IMR-90 (cell line): ENCODE measurements around the gene TESK2. TPM values are rescaled to one million over a fixed set of nuclear protein-coding genes. Genes with fewer than 3 reads are reported as not detected.

Source experiments
- ATAC-seq: fragments of 200-7000 bp; cut with Tn5 transposase; 2 replicates; pipeline ENCODE4 v1.9.1; 2020; ENCODE audit warnings: low read depth, mild to moderate bottlenecking, moderate library complexity
- BruUV-seq: library from RNA; stranded (reverse); fragments of 400-500 nt; replicated peaks from 2 replicates; lab custom pipeline; 2021; lab: Mats Ljungman, UMichigan
- CTCF ChIA-PET: fragments of 300-600 bp; formaldehyde crosslinking; extraction: SDS; loops from one replicate; lab custom pipeline; 2021; ENCODE audit warnings: antibody characterized with exemption; lab: Yijun Ruan, JAX
- POLR2A ChIA-PET: fragments of 300-600 bp; sonication (Branson Sonifier 250); formaldehyde crosslinking; loops from one replicate; lab custom pipeline; 2022; ENCODE audit warnings: antibody characterized with exemption; ENCODE audit not compliant: unreplicated experiment; lab: Charles Lee
- DNase-seq: peaks from one replicate; pipeline ENCODE4 v3.0.0; 2013
- H2AFZ ChIP-seq: replicated peaks from 2 replicates; pipeline ENCODE3; 2013; ENCODE audit warnings: low read length, mild to moderate bottlenecking; ENCODE audit not compliant: poor library complexity
- H2AK5ac ChIP-seq: 2 replicates; pipeline ENCODE4 v1.6.1; 2013; ENCODE audit warnings: low read depth, low read length, inconsistent platforms
- H2AK9ac ChIP-seq: replicated peaks from 2 replicates; pipeline ENCODE3; 2013; ENCODE audit warnings: mild to moderate bottlenecking, low read depth, low read length, moderate library complexity; ENCODE audit not compliant: poor library complexity
- H2BK120ac ChIP-seq: 2 replicates; pipeline ENCODE4 v1.6.1; 2013; ENCODE audit warnings: low read depth, low read length, inconsistent platforms
- H2BK15ac ChIP-seq: 3 replicates; pipeline ENCODE4 v1.6.1; 2013; ENCODE audit warnings: low read depth, low read length, inconsistent platforms
- H2BK20ac ChIP-seq: 2 replicates; pipeline ENCODE4 v1.6.1; 2013; ENCODE audit warnings: low read depth, mild to moderate bottlenecking, inconsistent platforms, low read length, moderate library complexity
- H2BK5ac ChIP-seq: 2 replicates; pipeline ENCODE4 v1.6.1; 2013; ENCODE audit warnings: mild to moderate bottlenecking, low read depth, low read length, inconsistent platforms; ENCODE audit not compliant: poor library complexity, severe bottlenecking
- H3K14ac ChIP-seq: replicated peaks from 2 replicates; pipeline ENCODE4 v1.6.1; 2013; ENCODE audit warnings: low read depth, low read length, inconsistent platforms
- H3K18ac ChIP-seq: 2 replicates; pipeline ENCODE4 v1.6.1; 2013; ENCODE audit warnings: low read depth, low read length, control low read depth
- H3K23ac ChIP-seq: 2 replicates; pipeline ENCODE4 v1.6.1; 2013; ENCODE audit warnings: low read depth, low read length, inconsistent platforms
- H3K27ac ChIP-seq: 2 replicates; pipeline ENCODE4 v1.5.1; 2013; ENCODE audit warnings: mild to moderate bottlenecking, control low read depth, low read length; ENCODE audit not compliant: insufficient read depth
- H3K27me3 ChIP-seq: 2 replicates; pipeline ENCODE4 v1.6.1; 2013; ENCODE audit warnings: low read length; ENCODE audit not compliant: control insufficient read depth, insufficient read depth
- H3K36me3 ChIP-seq: 2 replicates; pipeline ENCODE4 v1.6.1; 2013; ENCODE audit warnings: low read length, mixed read lengths; ENCODE audit not compliant: control insufficient read depth, insufficient read depth
- H3K4ac ChIP-seq: 2 replicates; pipeline ENCODE4 v1.6.1; 2013; ENCODE audit warnings: low read depth, low read length, inconsistent platforms
- H3K4me1 ChIP-seq: 2 replicates; pipeline ENCODE4 v1.6.1; 2013; ENCODE audit warnings: low read length, mixed read lengths; ENCODE audit not compliant: control insufficient read depth, insufficient read depth
- H3K4me2 ChIP-seq: 2 replicates; pipeline ENCODE4 v1.6.1; 2013; ENCODE audit warnings: low read depth, mild to moderate bottlenecking, control low read depth, low read length, moderate library complexity
- H3K4me3 ChIP-seq: 2 replicates; pipeline ENCODE4 v1.5.1; 2013; ENCODE audit warnings: low read depth, mild to moderate bottlenecking, control low read depth, low read length, moderate library complexity; ENCODE audit not compliant: insufficient read depth
- H3K56ac ChIP-seq: 2 replicates; pipeline ENCODE4 v1.6.1; 2013; ENCODE audit warnings: low read length, inconsistent platforms; ENCODE audit not compliant: insufficient read depth; ENCODE audit errors: extremely low read depth
- H3K79me1 ChIP-seq, 2 experiments: 2 replicates each; pipeline ENCODE4 v1.6.1; 2013; ENCODE audit warnings: low read length in 2 of 2, inconsistent platforms in 1 of 2, low read depth in 1 of 2
- H3K9ac ChIP-seq: 2 replicates; pipeline ENCODE4 v1.6.1; 2013; ENCODE audit warnings: low read depth, low read length, control low read depth
- H3K9me1 ChIP-seq: 2 replicates; pipeline ENCODE4 v1.6.1; 2013; ENCODE audit warnings: low read length, inconsistent platforms; ENCODE audit not compliant: insufficient read depth
- H3K9me3 ChIP-seq: 2 replicates; pipeline ENCODE4 v1.6.1; 2013; ENCODE audit warnings: low read length; ENCODE audit not compliant: control insufficient read depth, insufficient read depth
- H4K20me1 ChIP-seq: 2 replicates; pipeline ENCODE4 v1.6.1; 2013; ENCODE audit warnings: low read length, inconsistent platforms; ENCODE audit not compliant: insufficient read depth
- H4K5ac ChIP-seq: 2 replicates; pipeline ENCODE4 v1.6.1; 2013; ENCODE audit warnings: mild to moderate bottlenecking, low read depth, low read length, control low read depth
- H4K8ac ChIP-seq, 2 experiments: 2 replicates each; pipeline ENCODE4 v1.6.1; 2013; ENCODE audit warnings: low read depth in 2 of 2, low read length in 2 of 2, control low read depth in 1 of 2, inconsistent platforms in 1 of 2
- H4K91ac ChIP-seq: 2 replicates; pipeline ENCODE4 v1.6.1; 2013; ENCODE audit warnings: low read depth, low read length, inconsistent platforms; ENCODE audit not compliant: insufficient read depth
- BHLHE40 ChIP-seq: fragments of 150-350 bp; IDR thresholded peaks from 2 replicates; pipeline ENCODE4 v1.6.1; 2016; ENCODE audit warnings: mild to moderate bottlenecking, low read depth, low read length
- CEBPB ChIP-seq: IDR thresholded peaks from 2 replicates; pipeline ENCODE4 v1.6.1; 2012; ENCODE audit warnings: low read depth, low read length, improper control_type of control experiment
- CHD1 ChIP-seq: IDR thresholded peaks from 2 replicates; pipeline ENCODE4 v1.6.1; 2012; ENCODE audit warnings: low read depth, low read length, improper control_type of control experiment
- CTCF ChIP-seq: conservative IDR thresholded peaks from 2 replicates; pipeline ENCODE4 v1.5.1; 2012; ENCODE audit warnings: mild to moderate bottlenecking, low read depth, low read length, improper control_type of control experiment
- FOS ChIP-seq: fragments of 150-350 bp; IDR thresholded peaks from 2 replicates; pipeline ENCODE4 v1.6.1; 2016; ENCODE audit warnings: low read depth, low read length
- MAFK ChIP-seq: IDR thresholded peaks from 2 replicates; pipeline ENCODE4 v1.6.1; 2012; ENCODE audit warnings: low read depth, low read length, improper control_type of control experiment
- MAZ ChIP-seq: IDR thresholded peaks from 2 replicates; pipeline ENCODE4 v1.6.1; 2012; ENCODE audit warnings: low read depth, mild to moderate bottlenecking, low read length, improper control_type of control experiment, moderate library complexity, borderline replicate concordance
- POLR2A ChIP-seq: IDR thresholded peaks from 2 replicates; pipeline ENCODE4 v1.6.1; 2012; ENCODE audit warnings: mild to moderate bottlenecking, low read depth, low read length
- RAD21 ChIP-seq: IDR thresholded peaks from 2 replicates; pipeline ENCODE4 v1.6.1; 2012; ENCODE audit warnings: low read length, improper control_type of control experiment
- RCOR1 ChIP-seq: IDR thresholded peaks from 2 replicates; pipeline ENCODE4 v1.6.1; 2012; ENCODE audit warnings: mild to moderate bottlenecking, low read length, improper control_type of control experiment; ENCODE audit not compliant: insufficient replicate concordance
- SMC3 ChIP-seq: fragments of 150-350 bp; IDR thresholded peaks from 2 replicates; pipeline ENCODE4 v1.6.1; 2016; ENCODE audit warnings: low read depth, mild to moderate bottlenecking, antibody characterized with exemption, low read length, moderate library complexity
- WGBS, 2 experiments: methylation state at CpG; one replicate each; pipeline versions ENCODE4 v1.1.5 to v1.1.7; 2013; ENCODE audit warnings: missing lambda C conversion rate in 2 of 2; ENCODE audit not compliant: insufficient read length in 1 of 2; ENCODE audit errors: extremely low coverage in 2 of 2; 5-methylcytosine and 5-hydroxymethylcytosine counted together
- dilution Hi-C: fragments of 300-500 bp; cut with HindIII; formaldehyde crosslinking; loops from one replicate; pipeline ENCODE4 v1.14.3; 2018; ENCODE audit warnings: low sequenced_read_pairs; ENCODE audit not compliant: unreplicated experiment
- in situ Hi-C: fragments of 300-500 bp; cut with MboI; formaldehyde crosslinking; loops from 3 replicates; pipeline ENCODE4 v1.14.3; 2019; ENCODE audit warnings: low sequenced_read_pairs, inconsistent platforms, mixed read lengths
- intact Hi-C: fragments of 100-400 bp; cut with micrococcal nuclease; formaldehyde crosslinking; loops from 2 replicates; pipeline ENCODE4 v1.10.0; 2022
- polyA plus RNA-seq, 3 experiments: library from polyadenylated mRNA; depleted of rRNA; stranded (reverse); fragments of >200 nt; gene quantifications; 2 replicates each; pipeline ENCODE4 v1.2.3, GENCODE V29; 2012; ENCODE audit warnings: low replicate concordance in 1 of 3
- total RNA-seq: library from RNA; depleted of rRNA; stranded (reverse); fragments of >200 nt; gene quantifications from 2 replicates; pipeline ENCODE4 v1.2.3, GENCODE V29; 2012

TESK2 gene
- total and polyA plus RNA-seq, 2 of the 4 experiments (the other 2 are of a cell fraction) = 0.90 to 1.3 TPM

- CTCF ChIA-PET = interaction anchor here (0.6 to 4.5 kb wide), 7 partner anchors 13 to 478 kb away, joined by 3 to 95 read pairs (median 3); partner anchors contain the start of gene AKR1A1
- H3K9ac ChIP-seq = no peak overlapping the region
- H3K56ac ChIP-seq = no peak overlapping the region
- DNase-seq (no peak), ATAC-seq (no peak)
- no TSS peak for BruUV-seq
- no peak overlapping the region for H2AFZ ChIP-seq
- no peak overlapping the region for H2BK120ac ChIP-seq
- no peak overlapping the region for H2BK20ac ChIP-seq
- H4K20me1 ChIP-seq = no peaks in the 10 kb centered on the region
- no peaks in the 10 kb centered on the region for H3K9me1 ChIP-seq
- no peaks in the 10 kb centered on the region for H3K9me3 ChIP-seq
- H3K4me2 ChIP-seq = no peak overlapping the region
- H3K79me1 ChIP-seq = no peaks in the 10 kb centered on the region
- H4K5ac ChIP-seq = no peak overlapping the region
- no peak overlapping the region for H2BK15ac ChIP-seq
- POLR2A ChIA-PET = interaction anchor here (1.0 kb wide), 1 partner anchor 152 kb away, joined by 3 read pairs; no protein-coding TSS in a partner anchor
- no peaks in the 10 kb centered on the region for H3K36me3 ChIP-seq
- H3K23ac ChIP-seq = no peak overlapping the region
- WGBS, 2 experiments = 67% methylated on average over 1 of the region's 3 CpGs; no CpG with 5 or more reads in 1 of the 2 experiments
- H3K14ac ChIP-seq = no peak overlapping the region
- H4K91ac ChIP-seq = no peak overlapping the region
- no peak overlapping the region for H2BK5ac ChIP-seq
- H3K4ac ChIP-seq = no peak overlapping the region
- no peaks in the 10 kb centered on the region for H3K4me1 ChIP-seq
- dilution Hi-C loops = no loop called here
- no peak overlapping the region for H2AK9ac ChIP-seq
- no peak overlapping the region for H4K8ac ChIP-seq
- H3K4me3 ChIP-seq = no peak overlapping the region
- no peak overlapping the region for H3K27ac ChIP-seq
- intact Hi-C loops = loop anchor here (1.0 kb wide), 2 partner anchors 132 to 474 kb away; no protein-coding TSS in a partner anchor
- H3K18ac ChIP-seq = no peak overlapping the region
- no peak for TF ChIP-seq SMC3
- TF ChIP-seq MAZ = no peak
- no peak for TF ChIP-seq CHD1
- no peak for TF ChIP-seq MAFK
- no peak for TF ChIP-seq FOS
- TF ChIP-seq CTCF = no peak
- TF ChIP-seq RCOR1 = no peak
- TF ChIP-seq CEBPB = no peak
- no peak for TF ChIP-seq BHLHE40
- TF ChIP-seq POLR2A = no peak
- no peak for TF ChIP-seq RAD21
- in situ Hi-C loops = loop anchor here (5.0 kb wide), 2 partner anchors 145 to 480 kb away; partner anchors contain the start of genes HECTD3 and UROD
- no peak overlapping the region for H2AK5ac ChIP-seq
- H3K27me3 ChIP-seq = no peaks in the 10 kb centered on the region
Measured at GRCh38 chr1:45492691-45493090, 1.7 kb upstream of the TESK2 start.
